Spleen (tissue), 7 donors: Measurements from ENCODE around the gene ARHGEF18.

Source experiments
- CTCF ChIP-seq, 11 experiments: fragments of 200-600 bp in 7 of 11; fragments of 450-650 bp in 4 of 11; sonication (generic) in 4 of 11; IDR thresholded peaks in 8 of 11; conservative IDR thresholded peaks in 3 of 11; 1 replicate in 7 of 11; 2 replicates in 4 of 11; pipeline versions ENCODE4 v1.4.0 to v1.8.0; 2016 to 2021; ENCODE audit warnings: antibody characterized with exemption in 11 of 11, inconsistent platforms in 4 of 11, mild to moderate bottlenecking in 1 of 11
- POLR2A ChIP-seq, 3 donors: fragments of 450-650 bp; IDR thresholded peaks; one replicate each; pipeline ENCODE4 v1.5.1; 2017; ENCODE audit warnings: antibody characterized with exemption in 3 of 3, mild to moderate bottlenecking in 1 of 3
- donor health status: DM: no; HTN: no; CAD: no; lungs with moderate emphysema.
- donor health status: DM: no; HTN: no; CAD: no.
- donor health status: DM: no; HTN: no; CAD: no.

GRCh38 chr19:7377196-7377595 is 28.5 kb downstream of the ARHGEF18 start:
- TF ChIP-seq POLR2A (IDR thresholded peaks at IDR 0.05): no peak
- no peak for TF ChIP-seq CTCF (IDR thresholded peaks at IDR 0.05 in 8 of 11, conservative IDR thresholded peaks at IDR 0.05 in 3 of 11)
